GM11168 (cell line): Measurements from ENCODE around the gene FRMD1.

ENCODE experiments used
- in situ Hi-C: fragments of 300-500 bp; cut with MboI; formaldehyde crosslinking; loops from one replicate; pipeline ENCODE4 v1.12.0; 2022; ENCODE audit warnings: low sequenced_read_pairs; ENCODE audit not compliant: unreplicated experiment

The FRMD1 gene

DNA sequence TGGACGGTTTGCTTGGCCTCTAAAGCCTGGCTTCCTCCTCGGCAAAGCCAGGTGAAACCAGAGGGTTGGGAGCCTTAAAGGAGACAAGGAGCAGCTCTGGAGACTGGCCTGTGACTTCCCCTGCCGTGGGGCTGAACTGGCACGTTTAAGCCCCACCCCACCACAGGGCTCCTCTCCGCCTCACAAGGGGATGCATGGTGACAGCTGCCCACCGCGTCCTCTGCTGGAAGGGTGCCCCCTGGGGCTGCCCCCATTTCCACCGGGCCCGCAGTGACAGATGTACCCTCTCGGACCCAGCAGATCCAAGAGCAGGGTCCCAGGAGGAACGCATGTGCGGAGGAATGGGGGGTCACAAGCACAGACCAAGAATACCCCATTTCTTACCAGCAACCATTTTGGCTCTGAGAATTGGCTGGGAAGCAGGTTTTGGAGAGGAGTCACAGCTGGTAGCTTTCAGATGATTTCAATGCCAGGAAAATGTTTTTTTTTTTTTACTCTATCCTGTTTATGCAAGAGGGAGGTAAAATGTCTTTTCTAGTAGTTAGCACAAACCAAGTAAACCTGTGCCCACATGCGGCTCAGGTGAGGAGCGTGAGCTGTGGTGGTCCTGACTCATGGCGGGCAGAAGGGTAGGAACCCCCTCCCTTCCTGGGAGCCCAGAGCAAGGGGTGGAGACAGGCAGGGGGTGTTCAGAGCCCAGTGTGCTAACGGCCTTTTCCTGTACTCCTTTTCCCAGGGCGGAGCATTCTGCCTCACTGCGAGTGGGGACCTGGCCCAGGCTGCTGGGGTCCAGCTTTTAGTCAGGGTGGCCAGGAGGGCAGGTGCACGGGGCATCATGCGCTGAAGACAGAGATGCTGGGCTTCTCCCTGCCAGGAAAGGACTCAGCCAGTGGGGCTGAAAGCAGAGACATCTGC lies 33.0 kb downstream of the FRMD1 start:
- in situ Hi-C loops: no loop called here

DNA sequence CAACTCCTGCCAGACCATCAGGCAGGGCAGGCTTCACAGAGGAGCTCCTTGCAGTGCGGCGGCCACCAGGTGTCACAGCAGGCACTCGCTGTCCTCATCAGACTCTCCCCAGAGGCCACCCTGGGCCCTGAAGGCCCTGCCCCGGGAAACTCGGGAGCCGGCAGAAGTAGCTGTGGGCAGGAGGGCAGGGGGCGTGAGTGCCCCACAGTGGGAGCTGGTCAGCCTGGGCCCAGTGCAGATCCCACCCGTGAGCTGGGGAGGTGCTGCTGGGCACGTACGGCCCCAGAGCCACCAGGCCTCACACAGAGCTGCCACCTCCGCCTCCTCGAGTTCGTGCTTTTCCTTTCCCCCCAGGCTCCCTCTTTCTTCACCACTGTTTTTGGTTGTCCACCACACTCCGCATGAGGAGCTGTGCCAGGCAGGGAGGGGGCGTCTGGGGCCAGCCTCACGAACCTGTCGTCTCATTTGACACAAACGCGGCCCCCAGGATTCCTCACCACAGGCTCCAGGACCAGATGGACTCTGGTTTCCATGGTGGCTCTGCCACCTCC lies 33.8 kb downstream of the FRMD1 start:
- in situ Hi-C loops: no loop called here

- in situ Hi-C loops: no loop called here
These were observed 34.4 kb downstream of the FRMD1 start for GRCh38 chr6:168044521-168045130.

- in situ Hi-C loops: no loop called here
These were observed 35.1 kb downstream of the FRMD1 start for GRCh38 chr6:168043848-168044415.

- in situ Hi-C loops: no loop called here
These were observed 35.7 kb downstream of the FRMD1 start for GRCh38 chr6:168043193-168043847.

- in situ Hi-C loops: no loop called here
These were observed 36.4 kb downstream of the FRMD1 start for GRCh38 chr6:168042426-168043192.

GRCh38 chr6:168041928-168042327 lies 37.1 kb downstream of the FRMD1 start:
- in situ Hi-C loops: no loop called here

DNA sequence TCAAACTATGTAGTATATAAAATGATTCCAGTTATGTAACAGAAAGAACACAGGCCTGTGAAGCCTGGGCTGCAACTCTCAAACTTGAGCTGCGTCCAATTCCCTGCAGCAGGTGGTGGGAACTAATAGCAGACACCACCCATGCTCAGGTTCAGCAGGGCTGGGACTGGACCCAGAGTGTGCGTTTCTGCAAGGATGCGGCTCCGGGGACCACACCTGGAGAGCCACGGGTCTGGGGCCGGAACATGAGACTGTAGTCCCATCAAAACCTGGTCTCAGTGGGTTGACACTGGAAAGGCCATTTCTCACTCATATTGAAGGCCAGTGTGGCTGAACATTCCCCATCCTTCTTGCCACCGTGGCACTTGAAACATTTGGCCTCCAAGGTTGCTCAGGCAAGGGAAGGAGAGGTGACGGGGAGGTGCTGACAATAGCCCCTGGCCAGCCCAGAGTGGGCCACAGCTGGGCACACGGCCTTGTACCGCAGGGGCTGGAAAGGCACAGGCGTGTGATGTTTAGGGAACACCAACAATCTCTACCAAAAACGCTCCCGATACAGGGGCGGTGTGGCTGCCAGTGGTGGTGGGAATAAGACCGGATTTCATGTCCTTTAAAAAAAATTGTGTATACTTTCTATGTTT lies 38.0 kb downstream of the FRMD1 start:
- in situ Hi-C loops: no loop called here

DNA sequence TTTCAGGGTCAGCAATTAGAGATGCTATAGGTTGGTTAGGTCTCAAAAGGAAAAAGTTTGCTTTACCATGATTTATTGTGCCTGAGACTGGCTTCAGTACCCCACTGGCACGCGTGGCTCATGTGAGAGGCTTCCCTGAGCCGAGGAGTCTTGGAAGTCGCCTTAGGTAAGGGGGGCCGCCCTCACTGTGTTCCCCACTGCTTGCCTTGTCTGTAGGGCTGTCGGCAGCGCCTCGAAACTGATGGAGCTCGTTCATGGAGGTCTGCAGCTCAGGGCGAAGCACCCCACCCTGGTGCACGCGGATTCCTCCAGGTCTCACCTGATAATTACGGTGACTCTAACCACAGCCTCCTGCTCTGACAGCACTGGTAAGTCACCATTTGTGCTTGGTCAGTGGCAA lies 39.2 kb downstream of the FRMD1 start:
- in situ Hi-C loops: no loop called here

GRCh38 chr6:168039301-168039700 lies 39.7 kb downstream of the FRMD1 start:
- in situ Hi-C loops: no loop called here

DNA sequence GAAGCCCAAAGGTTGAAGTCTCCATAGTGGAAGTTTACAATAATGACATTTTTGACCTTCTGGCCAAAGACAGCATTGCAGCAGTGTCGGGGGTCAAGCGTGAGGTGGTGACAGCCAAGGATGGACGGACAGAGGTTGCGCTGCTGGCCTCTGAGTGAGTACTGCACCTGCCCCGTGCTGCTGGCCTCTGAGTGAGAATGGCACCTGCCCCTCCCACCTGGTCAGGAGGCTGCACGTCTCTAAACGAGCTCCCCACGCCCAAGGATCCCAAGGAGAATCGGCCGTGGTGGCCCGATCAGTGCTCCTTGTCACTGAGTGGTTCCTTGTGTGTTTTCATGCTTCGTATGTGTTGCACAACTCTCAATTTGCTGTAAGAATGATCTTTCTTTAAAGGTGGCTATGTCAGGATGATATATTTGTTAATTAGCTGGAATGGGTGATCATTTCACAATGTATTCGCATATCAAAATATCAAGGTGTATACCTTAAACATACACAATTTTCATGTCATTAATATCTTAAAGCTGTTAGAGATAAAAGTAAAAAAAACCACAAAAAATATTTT lies 40.4 kb downstream of the FRMD1 start:
- in situ Hi-C loops: no loop called here

GRCh38 chr6:168037856-168038255 lies 41.2 kb downstream of the FRMD1 start:
- in situ Hi-C loops: no loop called here

GRCh38 chr6:168037242-168037641 lies 41.8 kb downstream of the FRMD1 start:
- in situ Hi-C loops: no loop called here

- in situ Hi-C loops: no loop called here
These were observed 43.1 kb downstream of the FRMD1 start for GRCh38 chr6:168035661-168036545.

DNA sequence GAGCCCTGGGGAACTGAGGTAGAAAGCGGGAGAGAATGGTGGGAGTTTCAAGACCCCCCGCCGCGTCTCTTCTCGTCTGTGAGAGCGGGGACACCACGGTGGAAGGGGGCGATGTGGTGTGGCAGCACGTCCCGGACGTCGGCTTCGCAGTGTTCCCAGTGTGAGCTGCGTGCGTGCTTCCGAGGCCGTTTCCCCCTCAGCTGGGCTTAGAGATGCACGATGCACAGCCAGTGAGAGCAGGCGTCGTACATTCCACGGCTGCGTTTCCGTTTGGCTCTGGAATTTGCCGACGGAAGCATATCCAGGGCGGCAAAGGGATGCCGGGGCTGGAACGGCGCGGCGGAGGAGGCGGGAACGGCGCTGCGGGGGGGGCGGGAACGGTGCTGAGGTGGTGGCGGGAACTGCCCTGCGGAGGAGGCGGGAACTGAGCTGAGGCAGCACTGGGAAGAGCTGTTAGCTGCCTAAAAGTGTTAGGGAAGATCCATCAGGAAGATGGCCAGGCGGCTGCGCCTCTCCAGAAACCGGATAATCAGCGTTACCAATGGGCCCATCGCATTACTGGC lies 43.8 kb downstream of the FRMD1 start:
- in situ Hi-C loops: no loop called here

GRCh38 chr6:168034537-168034936 lies 44.5 kb downstream of the FRMD1 start:
- in situ Hi-C loops: no loop called here

- in situ Hi-C loops: no loop called here
These were observed 45.2 kb downstream of the FRMD1 start for GRCh38 chr6:168033791-168034190.
